ENCODE results near the gene BCKDHB.

GRCh38 chr6:80254716-80255115 is 148.2 kb downstream of the BCKDHB start:
- TF ChIP-seq CTCF (IDR thresholded peaks at IDR 0.05): no peak
- no peak for TF ChIP-seq POLR2A (IDR thresholded peaks at IDR 0.05)
